HL-60 (cell line): ENCODE results near the gene NCAPH2.

Experiments
- DNase-seq, 2 experiments: peaks; one replicate each; pipeline ENCODE4 v3.0.0-alpha.2; 2010 to 2020; ENCODE audit warnings: low read depth in 1 of 2, low spot score in 1 of 2
- H3K27ac ChIP-seq: fragments of 250-450 bp; sonication (Bioruptor Pico); replicated peaks from 2 replicates; pipeline ENCODE4 v1.5.1; 2020; ENCODE audit warnings: mild to moderate bottlenecking, moderate library complexity
- H3K27me3 ChIP-seq: fragments of 250-450 bp; sonication (Bioruptor Pico); 2 replicates; pipeline ENCODE4 v1.5.1; 2021; ENCODE audit warnings: mild to moderate bottlenecking, moderate library complexity; ENCODE audit not compliant: insufficient read depth, poor library complexity, severe bottlenecking
- H3K4me3 ChIP-seq: replicated peaks from 2 replicates; pipeline ENCODE4 v1.5.1; 2011; ENCODE audit warnings: mild to moderate bottlenecking, control low read depth, low read length; ENCODE audit not compliant: insufficient read depth
- CTCF ChIP-seq: IDR thresholded peaks from one replicate; pipeline ENCODE4 v1.5.1; 2011; ENCODE audit warnings: low read length, control low read depth, inconsistent platforms; ENCODE audit not compliant: insufficient read depth
- GABPA ChIP-seq: IDR thresholded peaks from 2 replicates; pipeline ENCODE4 v1.6.1; 2012; ENCODE audit warnings: low read depth
- POLR2AphosphoS5 ChIP-seq: IDR thresholded peaks from 2 replicates; pipeline ENCODE4 v1.6.1; 2012; ENCODE audit warnings: low read depth
- REST ChIP-seq: IDR thresholded peaks from 2 replicates; pipeline ENCODE4 v1.6.1; 2012; ENCODE audit warnings: low read depth; ENCODE audit not compliant: insufficient replicate concordance
- SPI1 ChIP-seq: IDR thresholded peaks from 2 replicates; pipeline ENCODE4 v1.6.1; 2012; ENCODE audit warnings: low read depth, mild to moderate bottlenecking, borderline replicate concordance

The NCAPH2 gene

GRCh38 chr22:50463188-50463900 lies 44.7 kb upstream of the NCAPH2 start:
- Histone ChIP-seq H3K27me3 (no peaks in the 10 kb centered on the region), H3K4me3 (no peak overlapping the region), H3K27ac (no peak overlapping the region)
- TF ChIP-seq REST = no peak
- TF ChIP-seq GABPA = no peak
- no peak for TF ChIP-seq POLR2AphosphoS5
- TF ChIP-seq CTCF = no peak
- no peak for TF ChIP-seq SPI1
- DNase-seq = no peak

GRCh38 chr22:50464451-50464850 lies 43.6 kb upstream of the NCAPH2 start:
- Histone ChIP-seq H3K4me3 (no peak overlapping the region), H3K27ac (no peak overlapping the region), H3K27me3 (no peaks in the 10 kb centered on the region)
- no peak for TF ChIP-seq REST
- no peak for TF ChIP-seq POLR2AphosphoS5
- no peak for TF ChIP-seq GABPA
- no peak for TF ChIP-seq SPI1
- TF ChIP-seq CTCF = no peak
- no peak for DNase-seq

GRCh38 chr22:50465066-50465930 lies 42.7 kb upstream of the NCAPH2 start:
- TF ChIP-seq GABPA = no peak
- TF ChIP-seq CTCF = no peak
- no peak for TF ChIP-seq POLR2AphosphoS5
- TF ChIP-seq SPI1 = no peak
- TF ChIP-seq REST = no peak
- H3K4me3 ChIP-seq = no peak overlapping the region
- DNase-seq = no peak

More at GRCh38 chr22:50465066-50465930, 42.7 kb upstream of the NCAPH2 start:
- Histone ChIP-seq H3K27ac (no peak overlapping the region), H3K27me3 (no peaks in the 10 kb centered on the region)
